Measurements from ENCODE around the gene HSPBAP1. TPM values are rescaled to one million over a fixed set of nuclear protein-coding genes. Genes with fewer than 3 reads are reported as not detected.
"Not testable (repeated sequence)": the region's sequence is repeated elsewhere in the genome, so short reads cannot be mapped to it uniquely, and the experiment has no call there.

HSPBAP1 gene
- total RNA-seq, 1 donor from 2014 or later: 3.6 TPM

GRCh38 chr3:122786066-122786465, 7.6 kb downstream of the HSPBAP1 start:
- DNase-seq (ENCODE audit: low spot score): no peak

GRCh38 chr3:122785231-122785630, 8.4 kb downstream of the HSPBAP1 start:
- DNase-seq (ENCODE audit: low spot score): no peak

- no peak for DNase-seq (ENCODE audit: low spot score)
Measured at GRCh38 chr3:122784436-122784835, 9.2 kb downstream of the HSPBAP1 start.

DNA sequence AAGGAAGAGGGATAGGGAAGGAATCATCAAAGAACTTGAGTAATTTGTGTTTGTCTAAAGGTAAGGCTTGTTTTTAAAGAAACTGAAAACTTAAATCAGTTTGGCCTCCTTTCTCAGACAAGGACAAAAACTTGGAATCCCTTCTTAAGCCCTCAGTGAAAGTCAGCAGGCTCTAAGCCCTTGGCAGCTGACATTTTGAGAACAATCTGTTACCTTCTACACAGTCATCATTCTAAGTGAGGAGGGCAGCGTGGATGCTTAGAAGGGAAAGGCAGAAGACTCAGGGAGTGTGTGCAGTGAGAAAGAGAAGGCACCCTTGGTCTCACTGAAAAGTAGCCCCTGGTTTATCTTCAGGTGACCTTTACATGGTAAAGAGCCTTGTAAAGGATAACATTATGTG, 10.8 kb downstream of the HSPBAP1 start:
- DNase-seq (ENCODE audit: low spot score): no peak

DNA sequence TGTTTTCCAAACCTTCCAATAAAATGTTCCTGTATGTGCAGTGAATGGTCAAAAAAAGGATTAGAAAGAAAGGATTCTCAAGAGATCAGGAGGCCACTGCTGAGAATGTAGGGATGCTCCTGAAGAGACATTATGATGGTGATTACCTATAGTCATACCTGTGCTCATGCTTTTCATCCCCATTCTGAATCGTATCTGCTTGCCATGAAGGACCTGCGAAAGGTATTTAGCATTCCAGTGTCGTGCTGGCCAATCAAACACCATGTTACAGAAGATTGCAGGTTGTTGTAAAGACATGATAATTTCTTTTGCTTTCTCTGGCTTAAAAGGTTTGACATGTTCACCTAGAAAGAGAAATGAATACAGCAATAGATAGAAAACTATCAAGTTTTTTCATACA, 16.1 kb downstream of the HSPBAP1 start:
- no peak for DNase-seq (ENCODE audit: low spot score)

DNA sequence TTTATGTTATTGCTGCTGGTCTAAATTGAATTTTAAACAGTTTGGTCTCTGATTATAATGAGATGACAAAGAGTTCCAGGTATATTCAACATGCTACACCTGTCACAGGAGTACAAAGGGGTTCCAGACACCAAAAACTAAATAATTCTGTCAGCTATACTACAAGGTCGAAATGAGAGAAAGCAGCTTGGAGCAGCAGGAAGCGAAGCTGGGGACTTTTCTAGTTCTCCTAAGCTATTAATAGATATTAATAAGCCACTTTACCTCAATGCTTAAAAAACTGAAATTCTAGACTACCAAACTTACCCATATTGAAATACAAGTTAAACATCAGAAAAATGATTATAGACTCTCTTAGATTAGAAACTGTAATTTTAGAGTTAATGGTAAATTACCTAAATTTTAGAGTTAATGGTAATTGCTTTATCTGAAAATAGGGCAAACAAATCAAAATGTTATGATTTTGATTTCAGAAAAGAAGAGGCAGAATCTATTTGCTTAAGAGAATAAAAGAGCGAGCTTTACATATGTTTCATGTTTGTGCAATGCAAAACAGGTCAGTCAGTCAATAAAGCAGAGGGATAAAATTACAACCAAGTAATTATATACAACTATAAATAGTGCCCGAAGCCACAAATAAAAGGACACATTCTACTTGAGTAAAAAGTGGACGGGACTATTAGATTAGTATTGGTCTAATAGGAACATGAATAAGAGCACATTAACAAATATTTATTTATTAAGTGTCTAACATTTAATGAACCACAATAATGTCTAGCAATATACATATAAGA, 16.8 kb downstream of the HSPBAP1 start:
- no peak for DNase-seq (ENCODE audit: low spot score)

GRCh38 chr3:122774564-122774963, 19.1 kb downstream of the HSPBAP1 start:
- no peak for DNase-seq (ENCODE audit: low spot score)

DNA sequence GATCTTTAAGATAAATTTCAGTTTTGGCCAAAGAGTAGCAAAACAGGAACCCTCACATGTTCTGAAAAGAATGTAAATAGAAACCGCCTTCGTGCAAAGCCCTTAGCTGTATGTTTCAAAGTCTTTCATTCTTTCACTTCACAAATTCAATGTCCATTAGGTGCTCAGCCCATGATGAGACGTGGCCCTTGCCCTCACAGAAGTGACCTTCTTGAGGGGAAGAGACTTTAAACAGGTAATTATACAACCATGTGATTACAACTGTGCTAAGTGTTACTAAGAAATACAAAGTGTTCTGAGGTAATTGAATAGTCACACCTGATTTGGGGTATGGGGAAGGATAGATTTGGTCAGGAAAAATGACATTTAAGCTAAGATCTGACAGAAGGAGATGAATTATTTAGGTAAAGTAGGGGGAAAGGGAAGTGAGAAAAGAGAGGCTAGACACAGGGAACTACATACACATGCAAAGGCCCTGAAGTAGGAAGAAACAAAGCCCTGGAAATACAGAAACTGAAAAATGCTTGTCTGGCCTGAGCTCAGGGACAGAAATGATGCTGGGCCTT, 19.6 kb downstream of the HSPBAP1 start:
- no peak for DNase-seq (ENCODE audit: low spot score)

- DNase-seq (ENCODE audit: low spot score): no peak
Measured at GRCh38 chr3:122772827-122773226, 20.8 kb downstream of the HSPBAP1 start.

GRCh38 chr3:122770521-122771202, 23.0 kb downstream of the HSPBAP1 start:
- no peak for DNase-seq (ENCODE audit: low spot score)

DNA sequence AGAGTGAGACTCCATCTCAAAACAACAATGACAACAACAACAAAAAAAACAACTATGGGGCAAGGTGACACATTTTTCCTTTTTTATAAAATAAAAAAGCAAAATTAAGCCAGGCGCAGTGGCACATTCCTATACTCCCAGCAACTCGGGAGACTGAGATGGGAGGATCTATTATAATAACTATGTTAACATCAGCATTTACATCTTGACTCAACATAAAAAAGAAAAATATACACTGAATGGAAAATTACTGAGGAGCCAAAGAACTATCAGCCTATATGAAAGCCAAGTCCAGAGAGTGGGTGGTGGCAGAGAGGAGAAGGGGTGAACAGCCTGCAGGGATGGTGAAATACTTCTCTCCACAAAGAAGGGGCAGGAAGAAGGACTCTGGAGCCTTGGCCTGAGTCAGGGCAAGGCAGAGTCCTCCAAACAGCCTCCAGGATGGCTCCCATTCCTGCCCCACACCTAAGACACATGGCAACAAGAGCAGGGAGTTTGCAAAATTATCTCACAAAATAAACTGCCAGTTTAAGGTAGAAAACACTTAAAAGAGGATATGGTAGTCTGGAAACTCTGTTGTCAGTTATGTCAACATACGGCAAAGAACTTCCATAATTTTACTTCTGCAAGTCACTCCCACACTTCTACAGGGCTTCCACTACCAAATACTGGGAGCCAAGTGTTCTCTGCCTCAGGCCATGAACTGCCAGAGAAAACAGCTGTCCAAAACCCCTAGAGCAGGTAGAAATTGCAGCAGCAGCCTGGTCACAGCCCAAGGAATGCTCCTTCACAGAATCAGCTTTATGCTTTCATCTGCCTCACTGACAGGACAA, 25.9 kb downstream of the HSPBAP1 start:
- DNase-seq (ENCODE audit: low spot score): no peak

GRCh38 chr3:122766430-122766829, 27.2 kb downstream of the HSPBAP1 start:
- DNase-seq (ENCODE audit: low spot score): no peak

DNA sequence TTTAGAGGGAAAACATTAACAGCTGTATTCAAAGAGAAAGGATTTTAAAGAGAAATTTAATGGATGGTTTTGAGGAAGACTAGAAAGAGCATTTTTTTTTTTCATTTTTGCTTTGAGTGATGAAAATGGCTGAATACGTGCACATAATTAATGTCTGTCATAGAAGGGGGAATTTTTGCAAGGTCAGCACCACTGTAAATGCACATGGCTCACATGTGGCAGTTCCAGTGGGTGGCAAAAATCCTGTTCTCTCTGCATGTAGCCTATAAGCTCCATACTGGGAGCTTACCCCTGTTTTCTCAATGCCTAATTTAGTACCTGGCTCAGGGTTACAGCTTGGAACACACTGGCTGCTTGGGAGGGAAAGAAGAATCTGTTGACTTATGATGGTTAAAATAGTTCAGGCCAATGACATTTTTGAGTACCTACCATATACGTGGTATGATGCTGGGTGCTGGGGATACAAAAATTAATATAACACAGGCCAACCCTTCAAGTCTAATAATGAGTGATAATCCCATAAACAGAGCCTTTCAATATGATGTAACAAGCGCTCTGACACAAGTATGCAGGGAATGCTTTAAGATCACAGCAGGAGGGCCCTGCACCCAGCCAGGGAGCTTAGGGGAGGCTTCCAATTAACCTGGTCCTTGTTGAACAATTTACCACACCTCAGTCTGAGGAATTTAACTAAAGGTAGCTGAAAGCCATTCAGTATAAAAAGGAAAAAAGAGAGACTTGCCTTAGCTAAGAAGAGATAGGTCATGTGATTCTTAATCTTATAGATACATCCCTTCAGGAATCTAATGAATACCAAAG, 33.0 kb downstream of the HSPBAP1 start:
- DNase-seq (ENCODE audit: low spot score): no peak

DNA sequence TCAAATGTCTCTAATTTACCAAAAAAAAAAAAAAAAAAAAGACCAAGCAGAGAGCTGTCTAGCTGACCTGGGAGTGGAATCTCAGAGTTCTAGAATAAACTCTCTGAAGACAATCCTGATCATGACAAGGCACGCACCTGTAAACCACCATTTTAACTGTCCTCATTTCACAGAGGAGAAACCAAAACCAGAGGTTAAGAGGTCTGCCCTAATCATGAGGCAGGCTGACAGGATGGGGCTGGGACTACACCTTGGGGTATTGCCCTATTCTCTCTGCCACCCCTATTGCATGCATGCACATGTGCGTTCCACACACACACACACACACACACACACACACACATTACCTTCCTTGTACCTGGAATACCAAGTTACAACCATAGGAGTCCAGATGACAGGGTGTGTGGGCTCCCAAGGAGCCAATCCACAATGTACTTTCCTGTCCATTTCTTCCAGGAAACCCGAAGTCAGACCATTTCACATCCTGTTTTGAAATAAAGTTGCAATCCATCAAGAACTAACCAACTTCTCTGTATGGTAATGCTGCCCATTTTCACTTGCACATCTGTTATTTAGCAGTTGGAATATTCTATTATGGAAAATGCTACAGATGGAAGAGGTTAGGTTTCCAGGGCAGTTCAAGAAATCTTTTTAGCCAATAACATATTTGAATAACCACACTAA, 34.6 kb downstream of the HSPBAP1 start:
- DNase-seq (ENCODE audit: low spot score): no peak

DNA sequence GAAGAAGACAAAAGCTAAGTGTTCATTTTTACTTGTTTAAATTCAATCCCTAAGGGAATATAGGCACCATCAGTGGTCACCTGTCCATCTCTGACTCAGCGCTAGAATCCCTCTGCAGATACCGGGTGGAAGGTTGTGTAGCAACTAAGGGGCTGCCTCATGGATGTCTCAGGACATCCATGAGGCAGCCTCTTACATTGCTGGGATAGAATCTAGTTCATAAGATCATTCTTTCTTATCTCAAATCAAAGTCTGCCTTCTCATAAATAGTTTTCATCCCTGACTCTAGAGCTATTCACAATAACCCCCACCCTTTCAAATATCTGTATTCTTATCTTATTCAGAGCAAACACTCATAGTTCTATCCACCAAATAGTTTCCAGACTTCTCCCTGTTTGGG, 38.1 kb downstream of the HSPBAP1 start:
- no peak for DNase-seq (ENCODE audit: low spot score)

GRCh38 chr3:122754929-122755328, 38.7 kb downstream of the HSPBAP1 start:
- DNase-seq (ENCODE audit: low spot score): no peak

- no peak for DNase-seq (ENCODE audit: low spot score)
Measured at GRCh38 chr3:122748347-122748746, 45.3 kb downstream of the HSPBAP1 start.

GRCh38 chr3:122747295-122747694, 46.3 kb downstream of the HSPBAP1 start:
- not testable (repeated sequence) for DNase-seq (ENCODE audit: low spot score)

DNA sequence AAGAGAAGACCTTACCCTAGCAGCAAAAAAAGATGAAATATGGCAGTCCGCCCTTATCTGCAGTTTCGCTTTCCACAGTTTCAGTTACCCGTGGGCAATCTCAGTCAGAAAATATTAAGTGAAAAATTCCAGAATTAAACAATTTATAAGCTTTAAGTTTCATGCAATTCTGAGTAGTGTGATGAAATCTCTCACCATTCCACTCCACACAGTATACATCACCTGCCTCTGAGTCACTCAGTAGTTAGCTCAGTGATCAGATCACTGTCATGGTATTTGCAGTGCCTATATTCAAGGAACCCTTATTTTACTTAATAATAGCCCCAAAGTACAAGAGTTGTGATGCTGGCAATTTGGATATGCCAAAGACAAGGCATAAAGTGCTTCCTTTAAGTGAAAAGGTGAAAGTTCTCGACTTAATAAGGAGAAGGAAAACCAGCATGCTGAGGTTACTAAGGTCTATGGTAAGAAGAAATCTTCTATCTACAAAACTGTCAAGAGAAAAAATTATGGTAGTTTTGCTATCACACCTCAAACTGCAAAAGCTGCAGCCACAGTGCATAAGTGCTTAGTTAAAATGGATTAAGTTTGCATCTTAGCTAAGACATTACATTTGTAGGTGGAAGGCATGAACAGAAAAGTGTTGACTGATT, 48.1 kb downstream of the HSPBAP1 start:
- DNase-seq (ENCODE audit: low spot score): no peak

- DNase-seq (ENCODE audit: low spot score): no peak
Measured at GRCh38 chr3:122743581-122744120, 50.0 kb downstream of the HSPBAP1 start.
